HL-60 (cell line): ENCODE data around the gene RPIA.

Experiments used
- DNase-seq, 2 experiments: peaks; one replicate each; pipeline ENCODE4 v3.0.0-alpha.2; 2010 to 2020; ENCODE audit warnings: low read depth in 1 of 2, low spot score in 1 of 2
- H3K27ac ChIP-seq: fragments of 250-450 bp; sonication (Bioruptor Pico); replicated peaks from 2 replicates; pipeline ENCODE4 v1.5.1; 2020; ENCODE audit warnings: mild to moderate bottlenecking, moderate library complexity
- H3K27me3 ChIP-seq: fragments of 250-450 bp; sonication (Bioruptor Pico); 2 replicates; pipeline ENCODE4 v1.5.1; 2021; ENCODE audit warnings: mild to moderate bottlenecking, moderate library complexity; ENCODE audit not compliant: insufficient read depth, poor library complexity, severe bottlenecking
- H3K4me3 ChIP-seq: replicated peaks from 2 replicates; pipeline ENCODE4 v1.5.1; 2011; ENCODE audit warnings: mild to moderate bottlenecking, control low read depth, low read length; ENCODE audit not compliant: insufficient read depth
- CTCF ChIP-seq: IDR thresholded peaks from one replicate; pipeline ENCODE4 v1.5.1; 2011; ENCODE audit warnings: low read length, control low read depth, inconsistent platforms; ENCODE audit not compliant: insufficient read depth
- GABPA ChIP-seq: IDR thresholded peaks from 2 replicates; pipeline ENCODE4 v1.6.1; 2012; ENCODE audit warnings: low read depth
- POLR2AphosphoS5 ChIP-seq: IDR thresholded peaks from 2 replicates; pipeline ENCODE4 v1.6.1; 2012; ENCODE audit warnings: low read depth
- REST ChIP-seq: IDR thresholded peaks from 2 replicates; pipeline ENCODE4 v1.6.1; 2012; ENCODE audit warnings: low read depth; ENCODE audit not compliant: insufficient replicate concordance
- SPI1 ChIP-seq: IDR thresholded peaks from 2 replicates; pipeline ENCODE4 v1.6.1; 2012; ENCODE audit warnings: low read depth, mild to moderate bottlenecking, borderline replicate concordance

The RPIA gene

GRCh38 chr2:88747990-88748389, 56.5 kb downstream of the RPIA start:
- Histone ChIP-seq H3K4me3 (no peak overlapping the region), H3K27me3 (no peaks in the 10 kb centered on the region), H3K27ac (no peak overlapping the region)
- no peak for DNase-seq
- TF ChIP-seq SPI1 (no peak), GABPA (no peak), CTCF (no peak), REST (no peak), POLR2AphosphoS5 (no peak)

- H3K4me3 ChIP-seq: no peak overlapping the region
- DNase-seq: no peak
- H3K27me3 ChIP-seq: no peaks in the 10 kb centered on the region
- TF ChIP-seq REST (no peak), GABPA (no peak), CTCF (no peak), POLR2AphosphoS5 (no peak), SPI1 (no peak)
- no peak overlapping the region for H3K27ac ChIP-seq
Observed at GRCh38 chr2:88751768-88752167, 60.3 kb downstream of the RPIA start.

- no peaks in the 10 kb centered on the region for H3K27me3 ChIP-seq
- no peak overlapping the region for H3K27ac ChIP-seq
- no peak overlapping the region for H3K4me3 ChIP-seq
- no peak for DNase-seq
- no peak for TF ChIP-seq POLR2AphosphoS5
- no peak for TF ChIP-seq REST
- no peak for TF ChIP-seq CTCF
- no peak for TF ChIP-seq SPI1
Observed at GRCh38 chr2:88753833-88754584, 62.5 kb downstream of the RPIA start.
